Mucosa of stomach (tissue), 1 donor: ENCODE data around the gene C2CD2.

ENCODE experiments used
- H3K27me3 ChIP-seq: one replicate; pipeline ENCODE4 v1.7.0; 2013; ENCODE audit warnings: mild to moderate bottlenecking, low read length; ENCODE audit not compliant: control insufficient read depth, insufficient read depth
- H3K36me3 ChIP-seq: one replicate; pipeline ENCODE4 v1.7.0; 2013; ENCODE audit warnings: low read length; ENCODE audit not compliant: control insufficient read depth, insufficient read depth
- H3K4me1 ChIP-seq: one replicate; pipeline ENCODE4 v1.7.0; 2013; ENCODE audit warnings: mild to moderate bottlenecking, low read length; ENCODE audit not compliant: control insufficient read depth, insufficient read depth
- H3K4me3 ChIP-seq: one replicate; pipeline ENCODE4 v1.7.0; 2013; ENCODE audit warnings: low read length
- H3K9ac ChIP-seq: one replicate; pipeline ENCODE4 v1.7.0; 2013; ENCODE audit warnings: mild to moderate bottlenecking, low read length, moderate library complexity
- H3K9me3 ChIP-seq: one replicate; pipeline ENCODE4 v1.7.0; 2013; ENCODE audit warnings: mild to moderate bottlenecking, low read length, moderate library complexity; ENCODE audit not compliant: control insufficient read depth
- donor health status: Pancreatic carcinoma.

C2CD2 gene

DNA sequence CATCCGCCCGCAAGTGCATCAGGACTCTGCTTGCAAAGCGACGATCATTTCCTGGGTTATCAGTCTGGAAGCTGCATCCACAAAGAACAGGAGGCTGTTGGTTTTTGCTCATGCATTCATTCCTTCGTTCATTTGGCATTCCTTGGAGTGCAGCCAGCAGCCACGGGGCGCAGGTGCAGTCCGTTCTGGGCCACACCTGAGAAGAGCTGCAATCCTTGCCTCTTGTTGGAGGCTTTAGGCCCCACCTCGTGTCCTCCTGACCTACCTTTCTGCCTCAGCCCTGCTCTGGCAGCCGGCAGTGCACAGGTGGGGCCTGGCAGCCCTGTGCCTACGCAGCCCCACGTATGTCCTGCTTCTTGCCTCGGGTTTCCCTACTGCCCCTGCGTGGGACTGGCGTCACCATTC is 19.6 kb upstream of the C2CD2 start:
- Histone ChIP-seq H3K4me1 (peaks cover 10% of the 10 kb centered on the region), H3K27me3 (no peaks in the 10 kb centered on the region), H3K36me3 (no peaks in the 10 kb centered on the region), H3K4me3 (no peak overlapping the region), H3K9me3 (no peaks in the 10 kb centered on the region), H3K9ac (no peak overlapping the region)

DNA sequence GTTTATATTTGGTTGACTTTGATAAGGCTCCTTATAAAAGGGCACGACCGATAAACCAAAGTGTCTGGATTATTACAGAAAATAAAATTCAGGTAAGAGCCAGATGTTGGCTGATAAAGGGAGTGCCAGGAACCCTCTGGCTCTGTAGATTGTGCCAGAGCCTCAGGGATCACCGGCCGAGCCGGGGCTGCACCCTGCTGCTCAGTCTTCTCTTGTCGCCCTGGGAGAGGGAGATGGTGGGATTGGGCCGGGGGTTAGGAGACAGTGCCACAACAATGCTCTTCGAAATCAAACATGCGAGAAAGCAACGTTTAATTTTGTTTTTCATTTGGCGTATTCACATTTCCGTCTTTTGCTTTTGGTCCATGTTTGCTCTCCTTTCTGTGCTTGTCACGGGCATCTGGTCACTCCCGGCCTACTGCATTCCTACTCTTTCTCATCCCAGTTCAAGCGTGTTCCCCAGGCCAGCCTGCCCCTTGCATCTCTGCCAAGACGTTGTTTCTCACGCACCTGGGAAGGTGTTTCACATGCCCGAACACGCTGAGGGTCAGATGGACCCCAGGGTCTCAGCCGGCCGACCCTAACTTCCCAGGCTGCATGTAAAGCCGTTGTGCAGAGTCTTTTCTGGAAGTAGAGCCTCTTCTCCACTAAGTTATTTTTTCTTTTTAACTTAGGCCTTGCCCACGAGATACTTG is 18.8 kb upstream of the C2CD2 start:
- no peaks in the 10 kb centered on the region for H3K9me3 ChIP-seq
- H3K4me3 ChIP-seq = no peak overlapping the region
- H3K4me1 ChIP-seq = peaks cover 10% of the 10 kb centered on the region
- no peaks in the 10 kb centered on the region for H3K36me3 ChIP-seq
- H3K27me3 ChIP-seq = no peaks in the 10 kb centered on the region
- H3K9ac ChIP-seq = no peak overlapping the region

DNA sequence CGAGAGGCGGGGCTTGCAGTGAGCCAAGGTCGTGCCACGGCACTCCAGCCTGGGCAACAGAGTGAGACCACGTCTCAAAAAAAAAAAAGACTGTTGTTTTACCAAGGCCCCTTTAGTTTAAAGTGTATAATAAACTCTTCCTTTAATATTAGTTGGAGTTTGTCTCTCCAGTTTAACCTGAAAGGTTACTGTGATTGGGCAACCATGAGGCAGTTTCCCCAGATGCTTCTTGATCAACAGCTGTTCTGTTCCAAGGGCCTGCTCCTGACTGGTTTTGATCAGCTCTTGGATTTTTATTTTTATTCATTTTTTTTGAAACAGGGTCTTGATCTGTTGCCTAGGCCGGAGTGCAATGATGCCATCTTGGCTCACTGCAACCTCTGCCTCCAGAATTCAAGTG is 18.1 kb upstream of the C2CD2 start:
- Histone ChIP-seq H3K4me3 (no peak overlapping the region), H3K9me3 (no peaks in the 10 kb centered on the region), H3K27me3 (no peaks in the 10 kb centered on the region), H3K9ac (no peak overlapping the region), H3K4me1 (peaks cover 11% of the 10 kb centered on the region), H3K36me3 (no peaks in the 10 kb centered on the region)

DNA sequence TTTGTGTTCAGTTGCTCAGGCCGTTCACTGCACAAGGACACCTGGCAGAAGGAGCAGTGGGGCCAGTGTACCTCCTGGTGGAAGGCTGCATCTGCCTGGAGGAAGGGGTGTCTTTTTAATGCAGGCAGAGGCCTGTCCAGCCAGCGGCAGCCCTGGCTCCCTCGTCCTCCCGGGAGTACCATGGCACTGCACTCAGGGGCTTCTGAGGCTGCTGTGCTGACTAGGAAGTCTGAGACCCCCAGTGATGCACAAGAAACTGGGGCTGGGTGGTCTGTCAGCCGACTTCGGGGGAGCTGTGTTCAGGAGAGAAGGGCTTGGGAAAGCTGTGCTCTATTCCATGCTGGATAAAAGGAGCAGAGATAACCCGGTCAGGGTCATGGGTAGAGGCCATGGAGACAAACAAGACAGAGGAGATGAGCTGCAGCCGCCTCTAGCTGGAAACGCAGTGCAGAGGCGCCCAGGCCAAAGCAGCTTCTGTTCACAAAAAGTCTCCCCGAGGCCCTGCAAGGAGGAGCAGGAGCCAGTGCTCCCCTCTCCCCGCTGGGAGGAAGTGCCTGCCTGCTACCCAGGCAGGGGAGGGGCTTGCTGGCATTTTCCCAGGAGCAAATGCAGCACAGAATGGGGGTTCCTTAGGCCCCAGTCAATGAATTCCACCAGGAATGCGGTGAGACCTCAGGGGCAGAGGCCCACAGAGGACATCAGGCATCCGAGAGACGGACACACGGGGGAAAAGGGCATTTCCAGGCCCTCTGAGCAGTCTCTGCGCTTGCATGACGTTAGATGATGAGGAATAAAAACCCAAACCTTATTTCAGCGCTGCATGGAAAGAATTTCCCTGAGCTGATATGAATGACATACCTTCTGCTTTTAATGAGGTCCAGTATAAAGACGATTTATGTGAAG is 17.2 kb upstream of the C2CD2 start:
- H3K9me3 ChIP-seq = no peaks in the 10 kb centered on the region
- no peaks in the 10 kb centered on the region for H3K27me3 ChIP-seq
- no peaks in the 10 kb centered on the region for H3K36me3 ChIP-seq
- peaks cover 19% of the 10 kb centered on the region for H3K4me1 ChIP-seq
- no peak overlapping the region for H3K4me3 ChIP-seq
- H3K9ac ChIP-seq = no peak overlapping the region

DNA sequence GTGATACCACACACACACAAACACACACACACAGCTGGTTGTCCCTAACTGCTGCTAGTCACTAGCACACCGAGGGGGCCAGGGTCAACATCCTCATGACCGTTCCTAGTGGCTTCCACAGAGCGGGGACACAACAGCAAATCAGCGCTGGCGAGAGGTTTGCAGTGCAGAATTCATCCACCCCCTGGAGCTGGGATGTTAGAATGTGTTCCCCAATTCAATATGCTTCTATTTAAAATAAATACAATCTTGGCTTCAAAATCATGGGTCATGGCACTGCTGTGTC is 16.2 kb upstream of the C2CD2 start:
- Histone ChIP-seq H3K4me1 (peaks cover 29% of the 10 kb centered on the region), H3K9me3 (no peaks in the 10 kb centered on the region), H3K36me3 (no peaks in the 10 kb centered on the region), H3K4me3 (no peak overlapping the region), H3K27me3 (no peaks in the 10 kb centered on the region), H3K9ac (no peak overlapping the region)

DNA sequence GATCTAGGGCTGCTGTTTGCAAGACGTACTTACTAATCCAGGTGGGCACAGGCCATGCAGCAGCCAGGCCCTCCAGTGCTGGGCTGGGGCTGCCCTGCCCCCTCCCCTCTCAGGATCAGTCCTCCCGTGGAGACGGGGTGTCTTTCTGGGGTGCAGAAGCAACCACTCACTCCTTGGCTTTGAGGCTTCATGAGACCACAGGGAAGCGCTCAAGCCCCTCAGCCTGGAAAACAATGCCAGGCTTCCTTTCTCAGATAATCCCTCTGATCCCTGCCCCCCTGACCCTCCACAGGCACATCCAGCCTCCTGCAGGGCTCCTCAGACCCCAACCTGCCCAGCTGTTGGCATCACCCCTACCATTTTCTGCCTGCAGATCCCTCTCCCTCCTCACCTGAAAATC is 13.9 kb upstream of the C2CD2 start:
- H3K9ac ChIP-seq = no peak overlapping the region
- peaks cover 27% of the 10 kb centered on the region for H3K4me1 ChIP-seq
- H3K27me3 ChIP-seq = no peaks in the 10 kb centered on the region

DNA sequence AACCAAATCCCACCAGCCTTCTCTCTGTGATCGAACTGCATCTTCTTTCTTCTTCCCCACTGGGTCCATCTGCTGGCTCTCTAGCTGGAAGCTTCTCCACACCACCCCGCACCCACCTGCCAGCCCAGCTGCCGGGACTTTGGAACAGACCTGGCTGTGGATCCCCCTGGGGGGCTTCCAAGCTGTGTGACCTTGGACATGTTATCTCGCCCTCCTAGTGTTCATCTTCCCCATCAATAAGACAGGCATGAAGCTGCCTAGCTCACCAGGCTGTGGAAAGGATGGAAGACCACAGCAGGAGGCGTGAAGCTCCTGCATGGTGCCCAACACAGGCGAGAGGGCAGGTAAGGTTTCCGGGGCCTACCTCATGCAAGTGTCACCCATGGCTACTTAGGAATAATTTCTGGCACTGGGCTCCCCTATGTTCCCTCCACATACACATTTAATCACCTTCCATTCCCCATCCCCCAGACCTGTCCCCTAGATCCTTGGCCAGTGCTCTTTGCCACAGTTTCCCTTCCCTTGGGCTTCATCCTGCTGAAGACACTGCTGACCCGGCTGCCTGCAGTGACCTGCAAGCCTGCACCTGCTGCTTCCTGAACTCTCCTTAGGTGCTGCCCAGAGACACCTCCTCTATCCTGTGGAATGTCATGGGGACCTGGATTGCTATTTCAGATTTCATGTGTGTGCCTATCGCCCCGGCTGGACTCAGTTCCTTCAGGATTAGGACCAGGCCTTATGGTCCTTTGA is 13.2 kb upstream of the C2CD2 start:
- Histone ChIP-seq H3K36me3 (no peaks in the 10 kb centered on the region), H3K4me1 (peaks cover 27% of the 10 kb centered on the region), H3K4me3 (no peak overlapping the region), H3K9ac (no peak overlapping the region), H3K9me3 (no peaks in the 10 kb centered on the region), H3K27me3 (no peaks in the 10 kb centered on the region)

More for the DNA sequence above, 13.9 kb upstream of the C2CD2 start:
- no peaks in the 10 kb centered on the region for H3K9me3 ChIP-seq
- H3K36me3 ChIP-seq = no peaks in the 10 kb centered on the region
- no peak overlapping the region for H3K4me3 ChIP-seq

DNA sequence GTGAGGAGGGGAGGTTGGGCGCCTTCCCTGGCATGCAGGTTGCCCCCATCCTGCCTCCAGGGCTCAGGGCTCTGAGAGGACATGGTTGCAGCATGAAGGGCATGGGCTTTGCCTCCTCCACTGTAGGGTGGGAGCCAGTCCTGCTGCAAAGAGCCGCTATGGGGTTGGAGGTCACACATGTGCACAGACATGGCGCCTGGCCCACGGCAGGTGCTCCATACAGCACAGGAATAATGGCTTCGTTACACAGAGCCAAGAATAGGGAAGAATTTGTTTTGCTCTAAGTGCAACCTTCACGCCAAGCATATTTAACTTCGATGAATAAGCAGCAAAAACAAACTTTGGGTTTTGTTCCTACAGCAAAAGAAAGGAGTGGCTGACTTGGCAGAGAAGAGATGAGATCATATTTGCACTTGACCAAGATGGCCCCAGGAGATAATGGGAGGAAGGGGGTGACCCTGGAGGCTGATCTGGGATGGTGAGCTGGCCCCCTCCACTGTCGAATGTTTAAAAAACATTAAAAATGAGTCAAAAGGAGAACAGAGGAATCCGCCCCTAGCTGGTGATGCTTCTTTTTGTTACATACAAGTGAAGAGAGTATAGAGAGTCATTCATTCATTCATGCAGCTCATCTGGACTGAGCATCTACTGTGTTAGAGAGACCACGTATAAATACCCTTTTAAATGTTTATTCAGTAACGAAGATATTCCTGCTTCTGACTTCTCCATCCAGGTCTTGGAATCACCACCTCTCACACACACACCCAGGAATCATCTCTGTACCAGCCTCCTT is 12.4 kb upstream of the C2CD2 start:
- H3K27me3 ChIP-seq = no peaks in the 10 kb centered on the region
- H3K9me3 ChIP-seq = no peaks in the 10 kb centered on the region
- H3K4me1 ChIP-seq = peaks cover 27% of the 10 kb centered on the region
- H3K4me3 ChIP-seq = no peak overlapping the region
- H3K9ac ChIP-seq = no peak overlapping the region
- no peaks in the 10 kb centered on the region for H3K36me3 ChIP-seq

DNA sequence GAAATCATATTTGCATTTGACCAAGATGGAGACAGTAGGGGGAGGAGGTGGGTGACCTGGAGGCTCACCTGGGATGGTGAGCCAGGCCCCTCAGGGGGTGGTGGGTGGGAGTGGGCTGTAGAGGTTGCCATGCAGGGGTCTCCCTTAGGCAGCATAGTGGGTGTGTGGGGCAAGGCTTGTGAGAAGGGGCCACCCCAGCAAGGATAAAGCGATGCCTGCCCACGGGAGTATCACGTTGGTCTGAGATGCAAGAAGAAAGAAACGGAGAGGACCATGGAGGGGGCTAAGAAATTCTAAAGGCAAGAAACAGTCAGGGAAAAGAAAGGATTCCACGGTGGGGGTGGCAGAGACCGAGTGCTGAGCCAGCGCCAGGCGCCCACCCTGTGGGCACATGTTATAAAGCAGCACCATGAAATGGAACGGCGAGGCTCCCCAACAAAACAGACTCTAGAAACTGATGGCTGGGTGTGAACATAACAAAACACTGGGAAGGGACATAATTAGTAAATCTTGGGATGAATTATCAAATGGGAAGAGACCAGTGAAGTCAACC is 11.7 kb upstream of the C2CD2 start:
- H3K4me1 ChIP-seq = peaks cover 27% of the 10 kb centered on the region
- no peak overlapping the region for H3K9ac ChIP-seq
- no peak overlapping the region for H3K4me3 ChIP-seq
- no peaks in the 10 kb centered on the region for H3K36me3 ChIP-seq
- H3K9me3 ChIP-seq = no peaks in the 10 kb centered on the region
- H3K27me3 ChIP-seq = no peaks in the 10 kb centered on the region

DNA sequence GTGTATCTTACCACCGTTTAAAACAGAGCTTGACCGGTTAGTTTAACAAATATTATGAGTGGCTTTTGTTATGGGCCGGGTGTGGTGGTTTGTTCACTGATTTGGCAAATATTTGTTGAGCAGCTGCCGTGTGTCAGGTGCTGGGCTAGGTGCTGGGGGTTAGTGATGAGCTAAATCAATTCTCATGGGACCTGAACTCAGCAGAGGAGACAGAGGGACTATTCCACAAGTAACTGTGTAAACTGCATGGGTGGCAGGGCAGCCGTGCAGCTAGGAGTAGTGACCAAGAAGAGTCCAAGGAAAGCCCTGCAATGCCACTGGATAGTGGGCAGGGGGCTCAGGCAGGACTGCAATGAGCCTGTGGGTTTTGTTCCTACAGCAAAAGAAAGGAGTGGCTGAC is 11.2 kb upstream of the C2CD2 start:
- Histone ChIP-seq H3K27me3 (no peaks in the 10 kb centered on the region), H3K4me3 (no peak overlapping the region)

DNA sequence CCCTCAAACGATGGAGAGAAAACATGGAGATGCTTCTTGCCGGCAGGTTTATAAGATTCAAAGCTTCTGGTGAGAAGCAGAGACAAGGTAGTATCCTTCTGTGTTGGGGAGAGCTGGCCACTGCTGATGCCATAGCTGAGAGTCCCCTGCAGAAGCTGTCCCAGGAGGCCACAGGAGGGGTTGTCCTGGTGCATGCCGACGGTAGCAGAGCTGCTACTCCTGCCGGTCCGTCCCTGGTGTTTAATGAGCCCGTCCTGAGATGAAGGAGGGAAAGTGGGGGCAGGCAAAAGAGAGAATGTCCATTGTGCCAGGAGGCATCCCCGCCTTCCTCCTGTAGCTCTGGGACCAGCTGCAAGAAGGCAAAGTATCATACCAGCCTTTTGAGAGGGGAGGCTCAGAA is 10.4 kb upstream of the C2CD2 start:
- no peak overlapping the region for H3K9ac ChIP-seq
- H3K36me3 ChIP-seq = no peaks in the 10 kb centered on the region
- H3K4me1 ChIP-seq = peaks cover 27% of the 10 kb centered on the region
- H3K4me3 ChIP-seq = no peak overlapping the region
- no peaks in the 10 kb centered on the region for H3K27me3 ChIP-seq
- no peaks in the 10 kb centered on the region for H3K9me3 ChIP-seq

More for the DNA sequence above, 11.2 kb upstream of the C2CD2 start:
- H3K4me1 ChIP-seq = peaks cover 27% of the 10 kb centered on the region
- H3K9me3 ChIP-seq = no peaks in the 10 kb centered on the region
- no peaks in the 10 kb centered on the region for H3K36me3 ChIP-seq
- no peak overlapping the region for H3K9ac ChIP-seq
